HepG2 (cell line): ENCODE results near the gene UGT1A4. TPM values are rescaled to one million over a fixed set of nuclear protein-coding genes. Genes with fewer than 3 reads are reported as not detected.

ENCODE experiments used
- ATAC-seq: fragments of 200-7000 bp; cut with Tn5 transposase; 3 replicates; pipeline ENCODE4 v1.9.1; 2020; ENCODE audit warnings: mild to moderate bottlenecking, moderate library complexity
- BruUV-seq: library from RNA; stranded (reverse); fragments of 400-500 nt; replicated peaks from 2 replicates; lab custom pipeline; 2021; lab: Mats Ljungman, UMichigan
- CTCF ChIA-PET: fragments of 300-600 bp; formaldehyde crosslinking; extraction: SDS; loops from one replicate; lab custom pipeline; 2021; ENCODE audit warnings: low total read pairs, inconsistent platforms, low intra/inter-chr PET ratio; lab: Yijun Ruan, JAX
- POLR2A ChIA-PET: fragments of 350-600 bp; sonication (Branson Sonifier 250); formaldehyde crosslinking; loops from one replicate; lab custom pipeline; 2020; ENCODE audit warnings: antibody characterized with exemption, inconsistent platforms; lab: Yijun Ruan, JAX
- DNase-seq: peaks from one replicate; pipeline ENCODE4 v3.0.0-alpha.2; 2015; ENCODE audit warnings: low spot score
- FAIRE-seq: peaks from 3 replicates; lab custom pipeline; 2011; peaks lifted over from hg19 to GRCh38; lab: Jason Lieb, UNC
- H2AFZ ChIP-seq: one replicate; pipeline ENCODE4 v1.6.1; 2011; ENCODE audit warnings: low read length, inconsistent platforms
- H3K27ac ChIP-seq: fragments of 300-600 bp; 3 replicates; pipeline ENCODE4 v1.8.0; 2011; ENCODE audit warnings: mixed run types, mild to moderate bottlenecking, mixed read lengths, low read length, inconsistent platforms; ENCODE audit not compliant: insufficient read depth; ENCODE audit errors: extremely low read length
- H3K27me3 ChIP-seq, 2 experiments: fragments of 200-600 bp in 1 of 2; 2 replicates in 1 of 2; 3 replicates in 1 of 2; pipeline versions ENCODE4 v1.6.0 to v1.8.0; 2011; ENCODE audit warnings: low read length in 2 of 2, mild to moderate bottlenecking in 2 of 2, moderate library complexity in 2 of 2, inconsistent platforms in 1 of 2; ENCODE audit not compliant: insufficient read depth in 2 of 2, control insufficient read depth in 1 of 2
- H3K36me3 ChIP-seq, 2 experiments: fragments of 200-600 bp in 1 of 2; replicated peaks in 1 of 2; 2 replicates in 1 of 2; 3 replicates in 1 of 2; pipeline versions ENCODE4 v1.5.1 to v1.8.0; 2011; ENCODE audit warnings: low read length in 2 of 2, inconsistent platforms in 1 of 2; ENCODE audit not compliant: insufficient read depth in 2 of 2, control insufficient read depth in 1 of 2
- H3K4me1 ChIP-seq: 2 replicates; pipeline ENCODE4 v1.5.1; 2012; ENCODE audit warnings: low read length, inconsistent platforms; ENCODE audit not compliant: insufficient read depth
- H3K4me2 ChIP-seq: 2 replicates; pipeline ENCODE4 v1.6.0; 2011; ENCODE audit warnings: low read depth, low read length, inconsistent platforms
- H3K4me3 ChIP-seq, 3 experiments: fragments of 200-600 bp in 1 of 3; sonication (generic), shearing (Covaris generic) in 1 of 3; replicated peaks in 1 of 3; 2 replicates each; pipeline ENCODE4 v1.5.1; 2011 to 2016; ENCODE audit warnings: low read length in 3 of 3, inconsistent platforms in 2 of 3, low read depth in 2 of 3, mild to moderate bottlenecking in 2 of 3, control low read depth in 1 of 3, mixed read lengths in 1 of 3; ENCODE audit not compliant: insufficient read depth in 1 of 3
- H3K79me2 ChIP-seq: one replicate; pipeline ENCODE4 v1.6.1; 2011; ENCODE audit warnings: low read length, inconsistent platforms; ENCODE audit not compliant: insufficient read depth
- H3K9ac ChIP-seq: 2 replicates; pipeline ENCODE4 v1.6.0; 2011; ENCODE audit warnings: mild to moderate bottlenecking, low read depth, low read length, inconsistent platforms; ENCODE audit not compliant: insufficient read depth
- H3K9me3 ChIP-seq: 2 replicates; pipeline ENCODE4 v1.5.1; 2012; ENCODE audit warnings: mild to moderate bottlenecking, low read length
- H4K20me1 ChIP-seq: 2 replicates; pipeline ENCODE4 v1.6.0; 2011; ENCODE audit warnings: inconsistent platforms, mild to moderate bottlenecking, low read length, moderate library complexity; ENCODE audit not compliant: insufficient read depth
- ATM ChIP-seq: fragments of 450-650 bp; IDR thresholded peaks from 2 replicates; pipeline ENCODE4 v1.7.1; 2017; ENCODE audit warnings: mild to moderate bottlenecking, borderline replicate concordance
- CAMTA2 ChIP-seq: sonication (generic); formaldehyde crosslinking; IDR thresholded peaks from 2 replicates; pipeline ENCODE4 v1.4.0; 2020; ENCODE audit warnings: mild to moderate bottlenecking, missing genetic modification reagents, borderline replicate concordance
- HDAC6 ChIP-seq: fragments of 200-600 bp; sonication (generic); IDR thresholded peaks from 2 replicates; pipeline ENCODE4 v1.7.0; 2017; ENCODE audit warnings: mild to moderate bottlenecking, antibody characterized with exemption, low read length, low read depth
- MLX ChIP-seq: IDR thresholded peaks from 2 replicates; pipeline ENCODE4 v1.6.1; 2016
- MXD1 ChIP-seq: sonication (generic); formaldehyde crosslinking; IDR thresholded peaks from 2 replicates; pipeline ENCODE4 v1.4.0; 2020; ENCODE audit warnings: mild to moderate bottlenecking, missing genetic modification reagents
- NKX3-1 ChIP-seq: sonication (generic); formaldehyde crosslinking; IDR thresholded peaks from 2 replicates; pipeline ENCODE4 v1.5.0; 2020; ENCODE audit warnings: missing genetic modification reagents
- RBAK ChIP-seq: sonication (generic); formaldehyde crosslinking; IDR thresholded peaks from 2 replicates; pipeline ENCODE4 v1.5.1; 2020; ENCODE audit warnings: mild to moderate bottlenecking, missing genetic modification reagents
- SRSF4 ChIP-seq: fragments of 200-400 bp; formaldehyde crosslinking; IDR thresholded peaks from one replicate; pipeline ENCODE4 v1.6.1; 2018; ENCODE audit warnings: mild to moderate bottlenecking, low read depth, low read length, moderate library complexity; ENCODE audit not compliant: poor library complexity, severe bottlenecking
- TMF1 ChIP-seq: sonication (generic); formaldehyde crosslinking; IDR thresholded peaks from 2 replicates; pipeline ENCODE4 v1.8.1; 2022; ENCODE audit warnings: low read depth, missing genetic modification reagents
- ZFP36 ChIP-seq: fragments of 150-350 bp; IDR thresholded peaks from 2 replicates; pipeline ENCODE4 v1.6.1; 2018; ENCODE audit warnings: borderline replicate concordance, low read length, low read depth; ENCODE audit not compliant: partially characterized antibody
- ZNF350 ChIP-seq: sonication (generic); formaldehyde crosslinking; IDR thresholded peaks from 2 replicates; pipeline ENCODE4 v1.4.0; 2020; ENCODE audit warnings: mild to moderate bottlenecking, low read depth, missing genetic modification reagents, borderline replicate concordance
- ZNF616 ChIP-seq: sonication (generic); formaldehyde crosslinking; IDR thresholded peaks from 2 replicates; pipeline ENCODE4 v1.5.0; 2020; ENCODE audit warnings: low read depth, mild to moderate bottlenecking, missing genetic modification reagents
- in situ Hi-C: cut with HindIII; loops from 2 replicates; pipeline ENCODE4 v1.10.0; 2017; ENCODE audit warnings: low pct_unique_long_range_greater_than_20kb; ENCODE audit not compliant: extremely low pct_ligation_motif_present
- intact Hi-C: fragments of 100-400 bp; cut with micrococcal nuclease; formaldehyde crosslinking; loops from one replicate; pipeline ENCODE4 v1.10.0; 2022; ENCODE audit not compliant: unreplicated experiment
- polyA plus RNA-seq, 8 experiments: library from polyadenylated mRNA; depleted of rRNA in 3 of 8; stranded (reverse) in 7 of 8; unstranded in 1 of 8; fragments of >200 nt; fragmentation: Illumina TruSeq in 4 of 8; extraction: Trizol in 4 of 8; gene quantifications; 2 replicates each; pipeline versions ENCODE4 v1.2.1 to v1.2.3, GENCODE V29; 2011 to 2016; ENCODE audit warnings: low read depth in 4 of 8, missing spikeins in 1 of 8, mixed read lengths in 1 of 8; ENCODE audit not compliant: insufficient read depth in 1 of 8
- total RNA-seq, 5 experiments: library from RNA; depleted of rRNA; stranded (reverse); fragments of >200 nt; fragmentation: Illumina TruSeq; extraction: Trizol; gene quantifications; 2 replicates each; pipeline ENCODE4 v1.2.3, GENCODE V29; 2016; ENCODE audit warnings: low read depth in 1 of 5
- TF ChIP-seq, protein P1 (sequence below): fragments of 450-650 bp; IDR thresholded peaks from 2 replicates; pipeline ENCODE4 v1.6.1; 2017

The UGT1A4 gene
- total and polyA plus RNA-seq, 2 of the 13 experiments (the other 11 are each of a cell fraction or from before 2014, with no cell fraction given) = not detected

GRCh38 chr2:233673896-233674295 is 44.6 kb upstream of the UGT1A4 start:
- ATAC-seq = no peak
- in situ Hi-C loops = no loop called here
- TF ChIP-seq, protein P1, sequence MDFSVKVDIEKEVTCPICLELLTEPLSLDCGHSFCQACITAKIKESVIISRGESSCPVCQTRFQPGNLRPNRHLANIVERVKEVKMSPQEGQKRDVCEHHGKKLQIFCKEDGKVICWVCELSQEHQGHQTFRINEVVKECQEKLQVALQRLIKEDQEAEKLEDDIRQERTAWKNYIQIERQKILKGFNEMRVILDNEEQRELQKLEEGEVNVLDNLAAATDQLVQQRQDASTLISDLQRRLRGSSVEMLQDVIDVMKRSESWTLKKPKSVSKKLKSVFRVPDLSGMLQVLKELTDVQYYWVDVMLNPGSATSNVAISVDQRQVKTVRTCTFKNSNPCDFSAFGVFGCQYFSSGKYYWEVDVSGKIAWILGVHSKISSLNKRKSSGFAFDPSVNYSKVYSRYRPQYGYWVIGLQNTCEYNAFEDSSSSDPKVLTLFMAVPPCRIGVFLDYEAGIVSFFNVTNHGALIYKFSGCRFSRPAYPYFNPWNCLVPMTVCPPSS = no peak
- no peak for TF ChIP-seq ZFP36
- no peak for TF ChIP-seq RBAK (CRISPR knock-in tag)
- no peak for TF ChIP-seq MLX (CRISPR knock-in tag)
- TF ChIP-seq NKX3-1 (CRISPR knock-in tag) = no peak
- TF ChIP-seq ZNF350 (CRISPR knock-in tag) = no peak
- TF ChIP-seq HDAC6 = no peak
- TF ChIP-seq MXD1 (CRISPR knock-in tag) = no peak
- no peak for TF ChIP-seq SRSF4
- no peak for TF ChIP-seq TMF1 (CRISPR knock-in tag)
- TF ChIP-seq ZNF616 = no peak
- TF ChIP-seq CAMTA2 = no peak
- no peak for TF ChIP-seq ATM
- TF ChIP-seq, all 625 proteins: peak for 0
- Histone ChIP-seq H3K9me3 (no peaks in the 10 kb centered on the region), H3K4me3 (no peak overlapping the region), H2AFZ (no peak overlapping the region), H3K36me3 (no peaks in the 10 kb centered on the region), H3K27ac (no peak overlapping the region), H3K79me2 (no peaks in the 10 kb centered on the region), H3K27me3 (no peaks in the 10 kb centered on the region), H4K20me1 (no peaks in the 10 kb centered on the region), H3K4me1 (no peaks in the 10 kb centered on the region), H3K4me2 (no peak overlapping the region), H3K9ac (no peak overlapping the region)
- ChIA-PET CTCF (no interaction called here), POLR2A (no interaction called here)
- no peak for FAIRE-seq
- intact Hi-C loops = no loop called here
- BruUV-seq = no TSS peak
- DNase-seq = no peak
